NCI-H146 (cell line): Measurements from ENCODE around the gene RIOK2.
"Not testable (repeated sequence)": the region's sequence is repeated elsewhere in the genome, so short reads cannot be mapped to it uniquely, and the experiment has no call there.

Source experiments
- DNase-seq: peaks from one replicate; lab custom pipeline; 2025; lab: John Stamatoyannopoulos, UW

Gene RIOK2

DNA sequence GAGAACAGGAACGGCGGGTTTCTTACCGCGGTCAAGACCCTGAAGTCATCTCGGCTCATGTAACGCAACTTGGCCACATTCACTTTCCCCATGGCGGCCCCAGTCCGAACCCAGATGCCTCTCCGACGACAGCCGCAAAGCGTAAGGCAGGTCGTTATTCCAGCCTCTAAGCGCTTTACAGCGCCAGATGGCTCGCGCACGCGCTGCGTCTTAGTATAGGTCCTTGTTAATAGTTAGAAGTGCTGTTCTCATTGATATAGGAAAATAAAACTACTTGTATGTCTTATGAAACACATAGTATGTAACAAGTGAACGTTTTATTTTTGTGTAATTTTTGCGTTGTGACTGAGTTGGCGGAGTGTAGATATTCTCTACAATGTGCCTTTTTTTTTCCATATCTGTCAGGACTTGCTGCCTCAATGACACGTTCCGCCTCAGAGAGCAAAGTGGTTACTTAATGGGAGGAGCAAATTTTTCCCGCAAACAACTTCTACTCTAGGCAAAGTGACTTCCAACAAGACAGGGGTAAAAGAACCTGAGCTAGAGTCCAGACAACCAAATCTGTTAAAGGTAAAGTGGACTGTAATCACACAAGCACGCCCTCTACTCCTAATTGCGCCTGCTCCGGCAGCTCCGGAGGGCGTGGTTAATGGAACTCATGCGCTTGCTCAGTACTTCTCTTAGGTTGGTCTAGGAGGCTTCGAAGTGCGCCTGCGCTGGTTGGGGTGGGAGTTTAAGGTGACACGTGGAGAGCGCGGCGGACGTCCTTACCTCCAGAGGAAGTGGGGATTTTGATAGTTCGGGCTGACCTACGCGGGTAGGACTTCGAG is at the start of gene RIOK2:
RIOK2 (minus strand) TSS at position 148 of the 830 bp plus-strand sequence; CDS start at position 92, 56 bp downstream.
- DNase-seq, result peak; percentile 94

DNA sequence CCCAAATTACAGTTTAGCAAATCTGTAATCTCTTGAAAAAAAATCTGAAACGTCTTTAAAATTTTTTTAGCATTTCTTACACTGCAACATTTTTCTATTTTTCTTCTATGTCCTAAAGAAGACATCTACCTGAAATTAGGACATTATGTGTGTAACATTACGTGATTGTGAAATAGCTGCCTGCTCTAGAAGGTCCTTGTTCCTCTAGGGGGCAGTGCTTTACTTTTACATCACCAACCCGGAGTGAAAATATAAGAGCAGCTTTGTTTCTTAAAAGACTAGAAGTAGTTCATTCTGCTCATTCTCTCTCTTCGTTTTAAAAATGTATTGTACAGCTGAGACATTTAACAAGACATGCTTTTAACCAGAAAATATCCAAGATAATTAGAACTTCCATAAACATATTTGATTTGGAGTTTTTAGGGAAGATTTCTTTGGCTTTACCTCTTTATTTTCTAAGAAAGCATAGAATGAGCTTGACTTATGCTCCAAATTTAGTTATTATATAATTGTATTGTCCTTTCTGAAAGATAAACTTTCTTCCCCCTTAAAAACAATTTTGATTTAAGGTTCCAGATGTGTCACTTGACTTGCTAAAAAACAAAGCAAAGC is 48.1 kb upstream of the RIOK2 start:
- peak; percentile 34 for DNase-seq

DNA sequence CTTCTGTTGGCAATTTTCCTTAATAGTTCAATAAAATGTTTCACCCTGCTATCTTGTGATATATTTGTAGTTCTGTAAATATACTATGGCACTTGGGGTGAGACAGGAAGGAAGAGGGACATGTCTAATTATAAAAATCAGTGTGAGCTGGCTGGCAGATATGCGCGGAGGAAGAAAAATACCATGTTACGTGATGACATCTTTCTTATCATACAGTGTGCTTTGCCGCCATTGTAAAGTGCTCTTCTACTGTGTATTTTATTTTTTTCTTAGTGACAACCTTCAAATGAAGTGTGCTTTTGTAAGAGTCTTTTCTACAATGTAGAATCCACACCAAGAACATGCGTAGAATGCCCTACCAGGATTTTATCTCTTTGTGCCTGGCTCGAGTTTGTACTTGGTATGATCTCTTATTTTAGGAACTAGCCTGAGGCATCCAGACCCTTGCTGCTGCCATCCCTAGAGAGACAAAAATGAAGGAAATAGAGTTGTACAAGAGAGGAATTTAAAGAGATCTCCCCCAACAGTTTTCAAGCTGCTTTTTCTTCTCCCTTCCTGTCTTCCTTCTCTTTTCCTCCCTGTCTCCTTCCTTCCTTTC is 46.7 kb upstream of the RIOK2 start:
- DNase-seq, result no peak

DNA sequence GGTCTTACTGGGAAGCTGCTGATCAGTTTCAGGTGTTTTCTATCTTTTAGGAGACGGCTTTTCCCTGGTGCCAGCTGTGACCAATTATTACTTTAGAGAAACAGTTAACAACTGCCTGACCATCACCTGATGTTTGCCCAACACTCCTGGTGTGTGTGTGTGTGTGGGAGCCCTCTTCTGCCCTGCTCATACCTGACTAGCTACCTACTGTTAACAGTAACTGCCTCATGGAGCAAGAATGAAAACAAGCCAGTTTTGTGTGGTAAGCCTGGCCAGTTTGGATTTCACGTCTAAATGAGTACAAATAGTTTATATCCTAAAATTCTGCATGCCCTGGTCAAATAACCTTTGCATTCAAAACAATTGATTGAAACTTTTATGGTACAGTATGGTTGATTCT is 46.1 kb upstream of the RIOK2 start:
- no peak for DNase-seq

DNA sequence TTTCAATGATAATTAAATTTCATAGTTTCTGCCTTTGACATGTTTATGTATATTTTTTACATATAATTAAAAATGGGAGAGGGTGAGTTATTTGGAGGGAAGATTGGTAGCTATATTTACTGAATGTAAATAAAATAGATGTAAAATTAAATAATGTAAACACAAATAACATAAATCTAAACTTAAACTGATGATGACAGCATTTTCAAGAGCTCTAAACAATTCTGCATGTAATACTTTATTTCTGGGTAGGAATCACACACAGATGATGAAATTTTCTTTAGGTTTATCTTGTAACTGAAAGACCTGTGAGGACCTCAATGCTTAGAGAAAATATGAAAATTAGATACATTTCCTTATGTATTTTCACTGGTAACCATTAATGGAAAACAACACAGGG is 42.2 kb upstream of the RIOK2 start:
- DNase-seq, result no peak

DNA sequence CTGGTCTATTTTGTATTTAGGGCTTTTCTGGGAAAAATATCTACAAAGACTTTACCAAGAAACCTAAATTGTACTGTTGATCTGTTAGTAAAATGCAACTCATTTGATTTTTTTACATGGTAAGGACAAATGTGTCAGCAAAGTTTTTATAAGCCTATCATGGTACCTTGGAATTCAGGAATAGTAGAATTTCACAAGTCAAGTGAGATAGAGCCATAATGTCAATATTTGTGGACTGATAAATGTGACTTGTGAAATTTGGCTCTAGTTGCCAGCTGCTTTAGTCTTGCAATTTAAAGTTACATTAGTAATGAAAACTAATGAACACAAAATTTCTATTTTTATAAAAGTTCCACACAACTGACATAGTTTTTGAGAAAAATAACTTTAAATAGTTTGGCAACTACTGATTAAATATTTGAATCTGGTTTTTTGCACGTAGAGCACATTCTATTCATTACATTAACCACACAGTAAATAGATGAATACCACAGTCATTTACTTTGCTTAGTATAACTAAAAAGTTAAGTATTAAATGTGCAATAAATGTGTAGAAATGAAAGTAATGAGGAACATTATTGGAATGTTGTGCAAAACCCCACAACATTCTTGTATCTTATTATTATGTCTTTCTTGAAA is 41.2 kb upstream of the RIOK2 start:
- no peak for DNase-seq

DNA sequence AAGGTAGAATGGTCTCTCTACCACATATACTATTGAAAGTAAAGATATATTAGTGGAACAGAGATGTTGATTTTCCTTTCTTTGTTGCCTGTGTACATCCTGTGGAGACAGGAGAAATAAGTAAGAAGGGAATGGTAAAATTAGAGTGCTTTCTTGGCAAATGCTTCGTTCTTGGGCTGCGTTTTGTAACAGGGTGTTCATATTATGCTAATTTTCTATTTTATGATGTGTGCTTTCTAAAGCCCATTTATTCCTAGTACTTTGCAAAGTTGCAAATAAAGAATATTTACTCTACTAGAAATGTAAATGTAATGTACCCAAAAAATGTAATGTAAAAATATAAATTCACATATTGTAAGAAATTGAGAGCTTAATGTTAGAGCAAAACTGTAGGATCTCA is 40.5 kb upstream of the RIOK2 start:
- no peak for DNase-seq

DNA sequence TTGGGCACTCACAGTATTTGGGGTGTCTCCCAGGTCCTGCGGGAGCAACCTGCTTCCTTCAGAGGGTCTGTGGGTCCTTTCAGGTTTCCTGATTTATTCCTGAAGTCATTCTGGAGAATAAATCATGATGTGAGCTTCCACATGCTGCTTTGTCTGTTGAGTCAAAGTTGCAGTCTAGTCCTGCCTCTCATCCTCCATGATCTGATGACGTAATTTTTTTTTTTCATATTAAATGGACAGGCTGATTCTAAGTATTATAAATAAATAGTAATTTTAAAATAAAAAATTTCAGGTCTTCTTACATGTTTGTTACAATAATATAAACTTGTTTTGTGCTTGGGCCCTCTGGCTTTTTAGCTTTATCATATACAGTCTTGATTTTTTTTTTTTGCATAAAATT is 26.3 kb upstream of the RIOK2 start:
- DNase-seq, result no peak

DNA sequence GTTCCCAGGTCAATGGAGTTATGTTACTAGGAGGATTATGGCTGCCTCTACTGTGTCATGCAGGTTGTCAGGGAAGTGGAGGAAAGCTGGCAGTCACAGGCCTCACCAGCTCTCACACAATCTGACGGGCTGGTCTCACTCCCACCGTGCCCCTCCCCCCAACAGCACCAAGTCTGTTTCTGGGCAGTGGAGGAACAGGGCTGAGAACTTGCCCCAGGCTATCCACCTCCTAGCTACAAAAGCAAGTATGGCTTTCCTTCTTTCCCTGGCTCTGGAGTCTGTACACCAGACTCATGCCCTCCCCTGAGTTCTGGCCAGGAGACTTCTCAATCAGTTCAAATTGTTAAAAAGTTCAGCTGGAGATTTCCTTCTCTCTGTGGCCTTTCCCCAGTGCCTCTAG is 25.7 kb upstream of the RIOK2 start:
- no peak for DNase-seq

DNA sequence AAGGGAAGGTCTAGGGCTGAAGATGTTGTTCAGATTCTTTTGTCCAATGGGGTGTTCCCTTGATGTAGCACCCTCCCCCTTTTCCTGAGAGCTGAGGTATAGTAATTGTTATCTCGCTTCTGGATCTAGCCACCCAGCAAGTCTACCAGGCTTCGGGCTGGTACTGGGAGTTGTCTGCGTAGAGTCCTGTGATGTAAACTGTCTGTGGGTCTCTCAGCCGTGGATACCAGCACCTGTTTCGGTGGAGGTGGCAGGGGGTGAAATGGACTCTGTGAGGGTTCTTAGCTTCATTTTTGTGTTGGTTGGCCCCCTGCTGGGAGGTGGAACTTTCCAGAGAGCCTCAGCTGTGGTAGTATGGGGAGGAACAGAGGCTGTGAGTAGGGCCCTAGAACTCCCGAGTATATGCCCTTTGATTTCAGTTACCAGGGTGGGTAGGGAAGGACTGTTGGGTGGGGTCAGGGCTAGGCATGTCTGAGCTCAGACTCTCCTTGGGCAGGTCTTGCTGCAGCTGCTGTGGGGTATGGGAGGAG is 25.2 kb upstream of the RIOK2 start:
- DNase-seq, result no peak

DNA sequence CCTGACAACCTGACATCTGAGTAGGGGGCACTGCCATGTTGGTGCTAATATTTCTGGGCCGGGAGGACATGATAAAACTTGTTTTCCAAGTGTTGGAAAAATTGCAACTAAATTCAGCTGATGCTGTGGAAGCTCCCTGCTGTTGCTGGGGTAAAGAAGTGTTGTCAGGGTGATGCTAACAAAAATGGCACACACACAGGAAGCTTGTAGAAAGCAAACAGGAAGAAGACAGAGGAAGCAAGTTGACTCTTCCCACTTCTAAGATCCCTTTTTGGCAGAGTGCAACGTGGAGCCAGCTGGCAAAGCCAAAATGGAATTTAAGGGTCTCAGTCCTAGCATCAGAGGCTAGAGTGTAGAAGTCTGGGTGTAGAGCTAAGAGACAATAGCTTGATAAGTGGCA is 11.3 kb upstream of the RIOK2 start:
- no peak for DNase-seq

DNA sequence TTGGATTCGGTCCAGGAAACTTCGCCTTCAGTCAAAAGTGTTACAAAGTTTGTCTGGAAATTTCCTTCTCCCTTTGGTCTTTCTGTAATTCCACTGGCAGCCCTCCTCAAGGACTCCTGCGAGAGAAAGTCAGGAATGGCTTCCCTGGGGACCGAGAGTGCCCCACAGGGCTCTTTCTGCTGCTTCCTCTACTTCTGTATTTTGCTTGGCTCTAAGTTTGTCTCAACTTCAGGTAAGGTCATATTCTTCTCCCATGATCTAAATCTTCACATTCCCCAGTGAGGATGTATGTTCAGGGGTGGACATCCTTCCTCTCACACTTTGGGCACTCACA is 10.3 kb upstream of the RIOK2 start:
- no peak for DNase-seq

DNA sequence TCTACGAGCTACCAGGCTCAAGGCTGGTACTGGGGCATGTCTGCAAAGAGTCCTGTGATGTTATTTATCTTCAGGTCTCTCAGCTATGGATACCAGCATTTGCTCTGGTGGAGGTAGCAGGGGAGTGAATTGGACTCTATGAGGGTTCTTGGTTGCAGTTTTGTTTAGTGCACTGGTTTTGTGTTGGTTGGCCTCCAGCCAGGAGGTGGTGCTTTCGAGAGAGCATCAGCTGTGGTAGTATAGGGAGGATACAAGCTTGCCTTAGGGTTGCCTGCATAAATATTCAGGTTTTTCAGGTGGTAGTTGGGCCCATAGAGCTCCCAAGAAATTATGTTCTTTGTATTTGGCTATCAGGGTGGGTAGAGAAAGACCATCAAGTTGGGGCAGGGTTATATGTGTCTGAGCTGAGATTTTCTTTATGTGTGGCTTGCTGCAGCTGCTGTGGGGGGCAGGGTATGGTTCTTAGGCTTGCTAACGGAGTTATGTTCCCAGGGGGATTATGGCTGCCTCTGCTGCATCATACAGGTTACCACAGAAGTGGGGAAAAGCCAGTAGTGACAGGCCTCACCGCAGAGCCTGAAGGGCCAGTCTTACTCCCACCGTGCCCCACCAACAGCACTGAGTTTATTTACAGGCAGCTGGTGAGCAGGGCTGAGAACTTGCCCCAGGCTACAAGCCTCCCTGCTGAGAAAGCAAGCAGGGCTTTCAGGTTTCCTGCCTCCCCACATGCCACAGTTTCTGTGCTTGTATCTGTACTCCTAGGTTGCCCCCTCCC is 9.7 kb upstream of the RIOK2 start:
- peak; percentile 66 for DNase-seq

DNA sequence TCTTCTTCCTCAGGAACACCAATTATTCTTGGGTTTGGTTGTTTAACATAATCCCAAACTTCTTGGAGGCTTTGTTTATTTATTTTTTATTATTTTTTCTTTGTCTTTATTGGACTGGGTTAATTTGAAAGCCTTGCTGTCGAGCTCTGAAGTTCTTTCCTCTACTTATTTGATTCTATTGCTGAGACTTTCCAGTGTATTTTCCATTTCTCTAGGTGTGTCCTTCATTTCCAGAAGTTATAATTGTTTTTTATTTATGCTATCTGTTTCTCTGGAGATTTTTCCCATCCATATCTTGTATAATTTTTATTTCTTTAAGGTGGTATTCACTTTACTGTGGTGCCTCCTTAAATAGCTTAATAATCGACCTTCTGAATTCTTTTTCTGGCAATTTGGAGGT is 8.8 kb upstream of the RIOK2 start:
- DNase-seq, result no peak

DNA sequence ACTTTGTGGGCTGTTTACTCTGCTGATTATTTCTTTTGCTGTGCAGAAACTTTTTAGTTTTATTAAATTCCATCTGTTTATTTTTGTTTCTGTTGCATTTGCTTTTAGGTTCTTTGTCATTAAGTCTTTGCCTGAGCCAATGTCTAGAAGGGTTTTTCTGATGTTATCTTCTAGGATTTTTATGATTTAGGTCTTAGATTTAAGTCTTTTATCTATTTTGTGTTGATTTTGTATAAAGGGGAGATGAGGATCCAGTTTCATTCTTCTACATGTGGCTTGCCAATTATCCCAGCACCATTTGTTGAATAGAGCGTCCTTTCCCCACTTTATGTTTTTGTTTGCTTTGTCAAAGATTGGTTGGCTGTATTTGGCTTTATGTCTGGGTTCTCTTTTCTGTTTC is 6.5 kb upstream of the RIOK2 start:
- not testable (repeated sequence) for DNase-seq

DNA sequence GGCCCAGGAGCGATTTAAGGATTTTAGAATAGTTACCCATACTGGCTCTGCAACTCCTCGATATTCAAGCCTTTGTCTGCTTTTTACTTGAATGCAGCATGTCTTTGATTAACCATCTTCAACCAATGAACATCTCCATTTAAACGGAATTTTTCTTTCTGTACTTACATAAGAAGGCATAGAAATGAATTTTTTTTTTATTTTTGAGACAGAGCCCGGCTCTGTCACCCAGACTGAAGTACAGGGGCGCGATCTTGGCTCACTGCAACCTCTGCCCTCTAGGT is 825 bp upstream of the RIOK2 start:
- no peak for DNase-seq

DNA sequence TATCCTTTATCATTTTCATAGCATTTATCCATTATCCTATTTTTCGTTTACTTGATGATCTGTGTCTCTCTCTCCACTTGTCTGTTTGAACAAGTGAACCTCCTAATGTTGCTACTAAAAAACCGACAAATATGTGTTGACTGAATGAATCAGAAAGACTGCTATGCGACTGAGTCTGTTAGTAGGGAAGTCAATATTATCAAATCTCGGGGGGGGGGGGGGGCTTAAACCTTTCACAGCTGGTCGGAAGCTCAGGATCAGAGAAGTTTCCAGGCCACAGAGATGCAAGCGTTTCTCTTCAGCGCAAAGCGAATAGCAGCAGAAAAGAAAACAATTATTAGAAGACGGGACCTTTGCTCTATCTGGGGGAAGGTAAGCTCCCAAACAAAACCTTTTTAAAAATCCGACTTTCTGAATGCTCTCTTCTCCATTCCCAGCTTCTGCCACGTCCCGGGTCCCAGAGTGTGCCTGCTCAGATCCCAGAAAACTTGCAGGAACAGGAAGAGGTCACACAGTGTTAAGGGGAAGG is 412 bp downstream of the RIOK2 start:
- DNase-seq, result no peak

DNA sequence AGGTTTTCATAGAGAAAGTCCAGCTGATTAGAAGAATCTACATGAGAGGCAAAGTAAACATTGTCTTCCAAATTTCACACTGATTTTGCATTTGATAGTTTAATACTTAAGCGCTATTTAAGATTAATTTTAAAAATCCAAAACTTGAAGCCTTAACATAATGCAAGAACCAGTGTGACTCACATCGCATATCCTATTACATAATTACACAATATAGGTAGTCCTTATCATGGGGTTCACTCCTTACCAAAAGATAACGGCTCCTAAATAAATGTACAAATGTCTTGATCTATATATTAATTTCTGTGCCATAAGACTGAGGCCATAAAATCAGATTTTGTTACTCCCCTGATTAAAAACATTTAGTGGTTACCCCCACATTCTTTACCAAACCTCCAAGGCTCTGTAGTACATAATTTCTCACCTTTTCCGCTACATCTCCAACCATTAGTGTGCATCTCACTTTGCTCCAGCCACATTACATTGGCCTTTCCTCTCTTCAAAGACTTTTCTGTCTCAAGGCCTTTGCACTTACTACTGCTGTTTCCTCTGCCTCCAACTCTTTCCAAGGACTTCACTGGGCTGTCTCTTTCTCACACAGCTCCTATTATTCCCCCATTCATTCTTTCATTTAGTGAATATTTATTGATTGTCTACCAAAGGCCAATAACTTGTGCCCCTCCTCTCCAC is 1.0 kb downstream of the RIOK2 start:
- no peak for DNase-seq

DNA sequence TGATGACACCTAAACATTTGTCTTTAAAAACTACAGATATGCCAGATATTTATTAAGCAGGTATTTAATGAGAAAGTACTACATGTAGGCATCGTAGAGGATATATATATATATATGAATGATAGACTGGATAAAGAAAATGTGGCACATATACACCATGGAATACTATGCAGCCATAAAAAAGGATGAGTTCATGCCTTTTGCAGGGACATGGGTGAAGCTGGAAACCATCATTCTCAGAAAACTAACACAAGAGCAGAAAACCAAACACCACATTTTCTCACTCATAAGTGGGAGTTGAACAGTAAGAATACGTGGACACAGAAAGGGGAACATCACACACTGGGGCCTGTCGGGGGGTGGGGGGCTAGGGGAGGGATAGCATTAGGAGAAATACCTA is 3.6 kb downstream of the RIOK2 start:
- DNase-seq, result not testable (repeated sequence)

DNA sequence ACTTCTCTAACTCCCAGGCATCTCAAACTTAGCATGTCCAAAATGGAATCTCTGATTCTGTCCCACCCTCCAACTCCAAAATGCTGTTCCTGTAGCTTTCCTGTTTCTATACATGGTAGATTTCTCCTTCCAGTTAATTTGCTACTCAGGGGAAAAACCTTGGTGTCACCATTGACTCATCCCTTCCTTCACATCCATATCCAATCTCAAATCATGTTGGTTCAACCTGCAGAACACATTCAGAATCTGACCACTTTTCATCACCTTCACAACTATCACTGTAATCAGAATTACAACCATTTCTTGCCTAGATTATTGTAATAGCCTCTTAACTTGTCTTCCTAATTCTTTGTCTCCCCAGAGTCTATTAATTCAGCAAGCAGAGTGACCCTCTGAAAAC is 10.8 kb downstream of the RIOK2 start:
- DNase-seq, result no peak

DNA sequence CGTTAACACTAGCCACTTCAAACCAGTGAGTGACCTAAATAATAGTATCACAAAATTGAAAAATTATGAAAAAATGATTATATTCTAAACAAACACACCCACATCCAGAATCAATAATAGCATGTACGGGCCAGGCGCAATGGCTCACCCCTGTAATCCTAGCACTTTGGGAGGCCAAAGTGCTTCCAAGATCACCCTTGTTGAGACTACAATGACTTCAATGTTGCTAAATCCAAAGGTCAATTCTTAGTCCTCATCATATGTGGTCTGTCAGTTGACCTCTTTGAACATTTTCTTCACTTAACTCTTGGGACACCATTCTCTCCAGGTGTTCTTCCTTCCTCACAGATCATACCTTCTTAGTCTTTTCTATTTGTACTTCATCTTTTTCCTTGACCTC is 11.3 kb downstream of the RIOK2 start:
- no peak for DNase-seq
